ENCODE measurements around the gene GLRX3. TPM values are rescaled to one million over a fixed set of nuclear protein-coding genes. Genes with fewer than 3 reads are reported as not detected.
"Not testable (repeated sequence)": the region's sequence is repeated elsewhere in the genome, so short reads cannot be mapped to it uniquely, and the experiment has no call there.

Gene GLRX3
- total RNA-seq (100 to 1,000 TPM; 155 to 169 TPM), polyA plus RNA-seq (78.6 TPM)

DNA sequence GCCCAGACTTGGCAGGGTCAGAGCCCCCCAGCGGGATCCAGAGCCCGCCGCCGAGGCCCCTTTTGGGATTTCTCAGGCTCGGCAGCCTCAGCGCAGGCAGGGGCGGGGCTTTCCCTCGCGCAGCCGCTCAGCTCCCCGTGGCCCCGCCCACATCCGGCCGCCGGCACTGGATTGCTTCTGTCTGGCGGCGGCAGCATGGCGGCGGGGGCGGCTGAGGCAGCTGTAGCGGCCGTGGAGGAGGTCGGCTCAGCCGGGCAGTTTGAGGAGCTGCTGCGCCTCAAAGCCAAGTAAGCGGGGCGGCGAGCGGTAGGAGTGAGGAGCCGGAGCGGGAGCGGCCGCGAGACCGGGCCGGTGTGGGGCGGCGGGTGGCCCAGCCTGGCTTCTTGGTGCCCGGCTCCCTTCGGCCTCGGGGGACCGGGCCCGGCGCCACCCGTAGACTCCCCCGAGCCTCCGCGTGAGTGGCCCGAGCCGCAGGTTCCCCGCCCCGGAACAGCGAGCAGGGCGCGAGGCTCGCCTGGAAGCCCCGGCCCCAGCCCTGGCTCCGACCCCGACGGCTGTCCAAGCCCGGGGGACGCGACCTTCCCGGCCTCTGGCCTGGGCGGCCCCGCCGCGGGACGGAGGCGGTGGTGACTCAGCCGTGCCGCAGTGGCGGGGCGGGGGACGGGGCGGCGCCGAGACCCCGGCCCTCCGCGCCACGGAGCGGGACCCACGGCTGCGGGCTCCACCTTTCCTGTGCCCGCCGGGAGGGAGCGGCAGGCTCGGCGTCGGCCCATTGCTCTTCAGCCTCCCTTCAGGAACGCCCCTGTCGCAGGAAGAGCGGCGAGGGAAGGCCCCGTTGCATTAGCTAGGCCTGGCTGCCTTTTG, at the start of gene GLRX3:
Gene GLRX3, plus strand, starts transcription at position 166 of the 864 bp plus-strand sequence. Its CDS starts 30 bp downstream, at position 196.
- no peaks in the 10 kb centered on the region for H3K27me3 ChIP-seq (ENCODE audit: insufficient read depth, low read length, poor library complexity, severe bottlenecking)
- Mint-ChIP-seq H3K36me3 (peaks cover 0 to 13% (median 3%) of the 10 kb centered on the region in 3 donors), H3K4me3 (peak within 1 kb of the TSS; percentile 87 to 98 (median 91)), H3K9me3 (no peaks in the 10 kb centered on the region), H3K4me1 (peaks cover 36 to 52% (median 49%) of the 10 kb centered on the region in 3 donors), H3K27me3 (peaks cover 9 to 17% of the 10 kb centered on the region in 2 donors), H3K27ac (peak within 1 kb of the TSS; percentile 68 to 97 (median 86))
- POLR2A ChIA-PET = interaction anchor here (2.9 kb wide), 1 partner anchor 26 kb away, joined by 69 read pairs; the partner anchor contains the start of gene C10orf143
- CTCF ChIA-PET = interaction anchor here (0.8 to 6.6 kb wide), 3 partner anchors 8 to 250 kb away, joined by 3 to 65 read pairs (median 5); partner anchors contain the start of gene C10orf143
- H3K4me1 ChIP-seq (ENCODE audit: insufficient read depth, low read length) = peaks cover 41% of the 10 kb centered on the region
- H3K27ac ChIP-seq (ENCODE audit: low read depth, low read length) = peak within 1 kb of the TSS; percentile 70
- no peaks in the 10 kb centered on the region for H3K36me3 ChIP-seq (ENCODE audit: insufficient read depth, low read length)
- peak; percentile 82 to 92 (median 88) for DNase-seq
- no peaks in the 10 kb centered on the region for H3K9me3 ChIP-seq (ENCODE audit: low read length)
- peak within 1 kb of the TSS; percentile 73 for H3K4me3 ChIP-seq (ENCODE audit: low read length)

GRCh38 chr10:130090565-130090964, 45.6 kb upstream of the GLRX3 start:
- H3K27me3 Mint-ChIP-seq; H3K27ac ChIP-seq (ENCODE audit: low read depth, low read length); H3K4me1 ChIP-seq (ENCODE audit: insufficient read depth, low read length); POLR2A ChIA-PET; H3K36me3 ChIP-seq (ENCODE audit: insufficient read depth, low read length); H3K27me3 ChIP-seq (ENCODE audit: insufficient read depth, low read length, poor library complexity, severe bottlenecking); H3K9me3 ChIP-seq (ENCODE audit: low read length); H3K4me3 ChIP-seq (ENCODE audit: low read length); DNase-seq: not testable (repeated sequence)
- H3K36me3 Mint-ChIP-seq = peaks cover 41 to 85% (median 67%) of the 10 kb centered on the region in 3 donors
- peak overlapping the region in 2 of 8 donors; percentile 22 to 23 for H3K27ac Mint-ChIP-seq
- CTCF ChIA-PET = interaction anchor here (1.4 kb wide), 1 partner anchor 37 kb away, joined by 3 read pairs; no protein-coding TSS in a partner anchor
- peak overlapping the region in 1 of 7 donors; percentile 15 for H3K4me3 Mint-ChIP-seq
- peaks cover 12 to 32% (median 30%) of the 10 kb centered on the region in 5 donors for H3K9me3 Mint-ChIP-seq
- peaks cover 16 to 35% (median 32%) of the 10 kb centered on the region in 3 donors for H3K4me1 Mint-ChIP-seq

GRCh38 chr10:130099344-130099743, 36.8 kb upstream of the GLRX3 start:
- no peak overlapping the region for H3K27ac Mint-ChIP-seq
- H3K9me3 ChIP-seq (ENCODE audit: low read length) = no peaks in the 10 kb centered on the region
- CTCF ChIA-PET = interaction anchor here (2.5 kb wide), 1 partner anchor 11 kb away, joined by 9 read pairs; the partner anchor contains the start of gene C10orf143

GRCh38 chr10:130105724-130106123, 30.5 kb upstream of the GLRX3 start:
- DNase-seq = no peak
- H3K4me1 Mint-ChIP-seq = peaks cover 36 to 44% (median 43%) of the 10 kb centered on the region in 3 donors
- Histone ChIP-seq H3K27me3 (ENCODE audit: insufficient read depth, low read length, poor library complexity, severe bottlenecking) (no peaks in the 10 kb centered on the region), H3K9me3 (ENCODE audit: low read length) (no peaks in the 10 kb centered on the region), H3K4me3 (ENCODE audit: low read length) (no peak overlapping the region), H3K4me1 (ENCODE audit: insufficient read depth, low read length) (peaks cover 12% of the 10 kb centered on the region), H3K27ac (ENCODE audit: low read depth, low read length) (no peak overlapping the region), H3K36me3 (ENCODE audit: insufficient read depth, low read length) (no peaks in the 10 kb centered on the region)
- peak overlapping the region in 1 of 8 donors; percentile 50 for H3K27ac Mint-ChIP-seq
- peaks cover 0 to 36% (median 4%) of the 10 kb centered on the region in 3 donors for H3K36me3 Mint-ChIP-seq
- ChIA-PET POLR2A (no interaction called here), CTCF (interaction anchor here (1.3 kb wide), 1 partner anchor 1894 kb away, joined by 3 read pairs; no protein-coding TSS in a partner anchor)
- no peaks in the 10 kb centered on the region for H3K9me3 Mint-ChIP-seq
- no peak overlapping the region for H3K4me3 Mint-ChIP-seq
- no peaks in the 10 kb centered on the region for H3K27me3 Mint-ChIP-seq

More at GRCh38 chr10:130099344-130099743, 36.8 kb upstream of the GLRX3 start:
- Histone ChIP-seq H3K36me3 (ENCODE audit: insufficient read depth, low read length) (no peaks in the 10 kb centered on the region), H3K27me3 (ENCODE audit: insufficient read depth, low read length, poor library complexity, severe bottlenecking) (no peaks in the 10 kb centered on the region), H3K4me3 (ENCODE audit: low read length) (no peak overlapping the region), H3K4me1 (ENCODE audit: insufficient read depth, low read length) (no peaks in the 10 kb centered on the region), H3K27ac (ENCODE audit: low read depth, low read length) (no peak overlapping the region)
- no peaks in the 10 kb centered on the region for H3K4me1 Mint-ChIP-seq
- DNase-seq = no peak
- H3K9me3 Mint-ChIP-seq = peaks cover 0 to 4% (median 2%) of the 10 kb centered on the region in 5 donors
- POLR2A ChIA-PET = no interaction called here
- H3K27me3 Mint-ChIP-seq = no peaks in the 10 kb centered on the region
- H3K4me3 Mint-ChIP-seq = no peak overlapping the region
- H3K36me3 Mint-ChIP-seq = peaks cover 18 to 37% (median 25%) of the 10 kb centered on the region in 3 donors

DNA sequence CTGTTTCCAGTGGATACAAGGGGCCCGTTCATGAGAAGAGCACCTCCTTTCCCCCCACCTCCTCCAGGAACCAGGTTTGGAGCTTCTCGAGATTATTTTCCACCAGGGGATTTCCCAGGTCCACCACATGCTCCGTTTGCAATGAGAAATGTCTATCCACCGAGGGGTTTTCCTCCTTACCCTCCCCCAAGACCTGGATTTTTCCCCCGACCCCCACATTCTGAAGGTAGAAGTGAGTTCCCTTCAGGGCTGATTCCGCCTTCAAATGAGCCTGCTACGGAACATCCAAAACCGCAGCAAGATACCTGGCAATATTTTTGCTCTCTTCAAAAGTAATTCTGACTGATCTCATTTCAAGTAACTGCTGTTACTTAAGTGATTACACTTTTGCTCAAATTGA, 28.0 kb upstream of the GLRX3 start:
- H3K4me3 ChIP-seq (ENCODE audit: low read length); H3K9me3 Mint-ChIP-seq; H3K27me3 ChIP-seq (ENCODE audit: insufficient read depth, low read length, poor library complexity, severe bottlenecking); H3K27ac ChIP-seq (ENCODE audit: low read depth, low read length); CTCF ChIA-PET; H3K27me3 Mint-ChIP-seq; H3K9me3 ChIP-seq (ENCODE audit: low read length); H3K36me3 ChIP-seq (ENCODE audit: insufficient read depth, low read length); DNase-seq; POLR2A ChIA-PET: not testable (repeated sequence)
- H3K4me1 ChIP-seq (ENCODE audit: insufficient read depth, low read length) = peaks cover 23% of the 10 kb centered on the region
- H3K4me3 Mint-ChIP-seq = peak overlapping the region in 4 of 7 donors; percentile 19 to 62 (median 32)
- peak overlapping the region in 4 of 8 donors; percentile 9 to 91 (median 66) for H3K27ac Mint-ChIP-seq
- H3K4me1 Mint-ChIP-seq = peaks cover 52 to 60% (median 58%) of the 10 kb centered on the region in 3 donors
- H3K36me3 Mint-ChIP-seq = peaks cover 0 to 39% (median 0%) of the 10 kb centered on the region in 3 donors

GRCh38 chr10:130108934-130109604, 27.1 kb upstream of the GLRX3 start:
- Histone ChIP-seq H3K27me3 (ENCODE audit: insufficient read depth, low read length, poor library complexity, severe bottlenecking) (no peaks in the 10 kb centered on the region), H3K27ac (ENCODE audit: low read depth, low read length) (peak overlapping the region; percentile 87), H3K4me3 (ENCODE audit: low read length) (peak overlapping the region; percentile 85), H3K9me3 (ENCODE audit: low read length) (no peaks in the 10 kb centered on the region), H3K36me3 (ENCODE audit: insufficient read depth, low read length) (no peaks in the 10 kb centered on the region), H3K4me1 (ENCODE audit: insufficient read depth, low read length) (peaks cover 23% of the 10 kb centered on the region)
- H3K36me3 Mint-ChIP-seq = peaks cover 0 to 33% (median 0%) of the 10 kb centered on the region in 3 donors
- no peak for DNase-seq
- H3K27me3 Mint-ChIP-seq = no peaks in the 10 kb centered on the region
- H3K27ac Mint-ChIP-seq = peak overlapping the region in 7 of 8 donors; percentile 49 to 95 (median 74)
- H3K9me3 Mint-ChIP-seq = peaks cover 0 to 2% (median 0%) of the 10 kb centered on the region in 5 donors
- POLR2A ChIA-PET = interaction anchor here (2.9 kb wide), 1 partner anchor 28 kb away, joined by 69 read pairs; the partner anchor contains the start of gene GLRX3
- peak overlapping the region; percentile 33 to 100 (median 98) for H3K4me3 Mint-ChIP-seq
- CTCF ChIA-PET = interaction anchor here (0.7 to 3.3 kb wide), 11 partner anchors 11 to 1078 kb away, joined by 3 to 65 read pairs (median 5); partner anchors contain the start of genes GLRX3 and MGMT
- peaks cover 52 to 62% (median 60%) of the 10 kb centered on the region in 3 donors for H3K4me1 Mint-ChIP-seq

DNA sequence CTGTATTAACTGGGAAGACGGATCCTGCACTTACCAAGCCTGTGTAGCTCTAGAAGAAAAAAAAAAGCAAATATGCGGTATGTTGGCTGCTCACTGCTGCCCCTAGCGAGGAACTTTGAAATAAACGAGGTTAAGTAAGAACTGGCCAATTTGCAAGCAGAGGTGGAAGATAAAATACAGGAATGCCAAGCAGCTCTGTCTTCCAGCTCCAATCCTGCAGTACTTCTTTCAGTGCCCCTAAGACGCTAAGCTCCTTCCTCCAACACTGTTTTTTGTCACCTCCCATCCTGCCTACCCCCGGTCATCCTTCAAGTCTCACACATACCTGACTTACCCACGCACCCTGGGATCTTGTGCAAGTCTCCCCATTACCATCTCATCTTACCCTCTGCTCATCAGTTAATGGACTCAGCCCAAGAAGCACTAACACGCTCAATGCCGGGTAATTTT, 26.4 kb upstream of the GLRX3 start:
- ChIA-PET CTCF (interaction anchor here (0.7 to 3.3 kb wide), 14 partner anchors 11 to 1079 kb away, joined by 3 to 65 read pairs (median 5); partner anchors contain the start of genes GLRX3 and MGMT), POLR2A (interaction anchor here (0.6 to 2.9 kb wide), 3 partner anchors 16 to 643 kb away, joined by 3 to 69 read pairs (median 3); partner anchors contain the start of genes GLRX3 and MGMT)
- Mint-ChIP-seq H3K9me3 (peaks cover 0 to 2% (median 0%) of the 10 kb centered on the region in 5 donors), H3K4me3 (peak overlapping the region; percentile 95 to 100 (median 99)), H3K36me3 (peaks cover 0 to 27% (median 0%) of the 10 kb centered on the region in 3 donors), H3K4me1 (peaks cover 52 to 62% (median 60%) of the 10 kb centered on the region in 3 donors), H3K27ac (peak overlapping the region; percentile 95 to 99 (median 98)), H3K27me3 (no peaks in the 10 kb centered on the region)
- DNase-seq = peak; percentile 63 to 80 (median 75)
- no peaks in the 10 kb centered on the region for H3K9me3 ChIP-seq (ENCODE audit: low read length)
- peak overlapping the region; percentile 87 for H3K27ac ChIP-seq (ENCODE audit: low read depth, low read length)
- peak overlapping the region; percentile 85 for H3K4me3 ChIP-seq (ENCODE audit: low read length)
- no peaks in the 10 kb centered on the region for H3K36me3 ChIP-seq (ENCODE audit: insufficient read depth, low read length)
- peaks cover 23% of the 10 kb centered on the region for H3K4me1 ChIP-seq (ENCODE audit: insufficient read depth, low read length)
- H3K27me3 ChIP-seq (ENCODE audit: insufficient read depth, low read length, poor library complexity, severe bottlenecking) = no peaks in the 10 kb centered on the region

Data from CD8-positive, alpha-beta memory T cell (primary cell).